ENCODE data around the gene CREB1.

- TF ChIP-seq CTCF (IDR thresholded peaks at IDR 0.05; ENCODE audit: low read depth, low read length) (no peak), EZH2phosphoT487 (IDR thresholded peaks at IDR 0.05; ENCODE audit: low read depth) (no peak)
These were observed 114.1 kb downstream of the CREB1 start for GRCh38 chr2:207643892-207644291.
